A549 (cell line): ENCODE data around the gene DOCK10. TPM values are rescaled to one million over a fixed set of nuclear protein-coding genes. Genes with fewer than 3 reads are reported as not detected.

ENCODE experiments used
- ATAC-seq, 2 experiments: fragments of 200-7000 bp in 1 of 2; fragments of >200 bp in 1 of 2; cut with Nextera tagmentation in 1 of 2; cut with Tn5 transposase in 1 of 2; 3 replicates each; pipeline versions ENCODE4 v1.8.0 to v1.9.1; 2018 to 2020; ENCODE audit warnings: mild to moderate bottlenecking in 1 of 2, moderate library complexity in 1 of 2
- CTCF ChIA-PET: fragments of 300-600 bp; sonication (Branson Sonifier 250); formaldehyde crosslinking; extraction: SDS; loops from one replicate; lab custom pipeline; 2021; ENCODE audit warnings: antibody characterized with exemption, inconsistent platforms; lab: Yijun Ruan, JAX
- POLR2A ChIA-PET: fragments of 350-600 bp; formaldehyde crosslinking; extraction: SDS; loops from one replicate; lab custom pipeline; 2021; ENCODE audit warnings: antibody characterized with exemption, inconsistent platforms; lab: Yijun Ruan, JAX
- DNase-seq, 2 experiments: peaks; one replicate each; pipeline versions ENCODE4 v3.0.0 to v3.0.0-alpha.2; 2011 to 2016; ENCODE audit warnings: low read depth in 1 of 2, low spot score in 1 of 2
- FAIRE-seq: peaks from 2 replicates; lab custom pipeline; 2011; peaks lifted over from hg19 to GRCh38; lab: Jason Lieb, UNC
- H3K27ac ChIP-seq, 2 experiments: fragments of >200 bp; sonication (Bioruptor Twin); formaldehyde crosslinking; 3 replicates each; pipeline ENCODE4 v1.5.1; 2016 to 2017
- H3K4me1 ChIP-seq: fragments of >200 bp; sonication (Bioruptor Twin); formaldehyde crosslinking; 3 replicates; pipeline ENCODE4 v1.6.1; 2016
- H3K4me2 ChIP-seq: fragments of >200 bp; sonication (Bioruptor Twin); formaldehyde crosslinking; 3 replicates; pipeline ENCODE4 v1.6.1; 2016
- H3K4me3 ChIP-seq: fragments of >200 bp; sonication (Bioruptor Twin); formaldehyde crosslinking; 3 replicates; pipeline ENCODE4 v1.5.1; 2016
- H3K9me3 ChIP-seq: fragments of >200 bp; sonication (Bioruptor Twin); formaldehyde crosslinking; 3 replicates; pipeline ENCODE4 v1.6.1; 2016
- BCL3 ChIP-seq: fragments of >200 bp; sonication (Bioruptor Twin); formaldehyde crosslinking; IDR thresholded peaks from 3 replicates; pipeline ENCODE4 v1.6.1; 2016
- CBX2 ChIP-seq: fragments of 200-600 bp; sonication (generic); IDR thresholded peaks from 2 replicates; pipeline ENCODE4 v1.6.1; 2016; ENCODE audit warnings: low read depth, mild to moderate bottlenecking, borderline replicate concordance
- CHD2 ChIP-seq: fragments of 150-350 bp; IDR thresholded peaks from 2 replicates; pipeline ENCODE4 v1.6.1; 2014; ENCODE audit warnings: low read length; ENCODE audit not compliant: partially characterized antibody
- CHD4 ChIP-seq: fragments of 200-600 bp; sonication (generic); IDR thresholded peaks from 2 replicates; pipeline ENCODE4 v1.6.1; 2016; ENCODE audit warnings: antibody characterized with exemption, mild to moderate bottlenecking, borderline replicate concordance
- CTCF ChIP-seq: fragments of >200 bp; sonication (Bioruptor Twin); formaldehyde crosslinking; IDR thresholded peaks from 3 replicates; pipeline ENCODE4 v1.5.1; 2016
- ELK1 ChIP-seq: fragments of 150-350 bp; IDR thresholded peaks from 2 replicates; pipeline ENCODE4 v1.6.1; 2014; ENCODE audit warnings: low read depth, mild to moderate bottlenecking, low read length
- ESRRA ChIP-seq: fragments of 150-350 bp; IDR thresholded peaks from 2 replicates; pipeline ENCODE4 v1.6.1; 2014; ENCODE audit warnings: mild to moderate bottlenecking, low read length, borderline replicate concordance
- FOXS1 ChIP-seq: fragments of 250-450 bp; sonication (Bioruptor Pico); IDR thresholded peaks from 2 replicates; pipeline ENCODE4 v1.5.0; 2020; ENCODE audit warnings: mild to moderate bottlenecking, moderate library complexity
- HES2 ChIP-seq: fragments of >200 bp; sonication (Bioruptor Twin); formaldehyde crosslinking; IDR thresholded peaks from 2 replicates; pipeline ENCODE4 v1.6.1; 2016
- JUNB ChIP-seq: fragments of >200 bp; sonication (Bioruptor Twin); formaldehyde crosslinking; IDR thresholded peaks from 2 replicates; pipeline ENCODE4 v1.6.1; 2016
- KDM1A ChIP-seq: fragments of 200-600 bp; sonication (generic); IDR thresholded peaks from 2 replicates; pipeline ENCODE4 v1.6.1; 2016; ENCODE audit warnings: low read depth, mild to moderate bottlenecking
- KDM5A ChIP-seq: fragments of 200-600 bp; sonication (generic); IDR thresholded peaks from 2 replicates; pipeline ENCODE4 v1.6.1; 2016; ENCODE audit warnings: antibody characterized with exemption, mild to moderate bottlenecking
- MAFK ChIP-seq: fragments of 450-650 bp; IDR thresholded peaks from 2 replicates; pipeline ENCODE4 v1.6.1; 2014; ENCODE audit not compliant: partially characterized antibody
- MAZ ChIP-seq: fragments of 150-350 bp; IDR thresholded peaks from 2 replicates; pipeline ENCODE4 v1.6.1; 2014; ENCODE audit warnings: antibody characterized with exemption, low read depth, low read length, borderline replicate concordance
- MYC ChIP-seq: IDR thresholded peaks from 2 replicates; pipeline ENCODE4 v1.6.1; 2012; ENCODE audit warnings: mild to moderate bottlenecking, inconsistent platforms, low read length, improper control_type of control experiment, borderline replicate concordance
- NFE2L2 ChIP-seq: fragments of 150-350 bp; conservative IDR thresholded peaks from 2 replicates; pipeline ENCODE4 v1.6.1; 2014; ENCODE audit warnings: low read length
- NR3C1 ChIP-seq: fragments of >200 bp; sonication (Bioruptor Twin); formaldehyde crosslinking; IDR thresholded peaks from 3 replicates; pipeline ENCODE4 v1.6.1; 2017
- PBX3 ChIP-seq: IDR thresholded peaks from 2 replicates; pipeline ENCODE4 v1.6.1; 2012
- PHF8 ChIP-seq: fragments of 200-600 bp; sonication (generic); IDR thresholded peaks from 2 replicates; pipeline ENCODE4 v1.6.1; 2016; ENCODE audit warnings: low read depth, mild to moderate bottlenecking, antibody characterized with exemption, moderate library complexity, borderline replicate concordance
- RAD21 ChIP-seq, 2 experiments: fragments of >200 bp in 1 of 2; sonication (Bioruptor Twin) in 1 of 2; formaldehyde crosslinking in 1 of 2; IDR thresholded peaks in 1 of 2; conservative IDR thresholded peaks in 1 of 2; 2 replicates in 1 of 2; 3 replicates in 1 of 2; pipeline ENCODE4 v1.6.1; 2012 to 2018; ENCODE audit warnings: inconsistent platforms in 1 of 2
- RARB ChIP-seq: fragments of 250-450 bp; sonication (Bioruptor Pico); IDR thresholded peaks from 2 replicates; pipeline ENCODE4 v1.8.0; 2021; ENCODE audit warnings: mild to moderate bottlenecking, moderate library complexity
- RCOR1 ChIP-seq: fragments of 150-350 bp; IDR thresholded peaks from 2 replicates; pipeline ENCODE4 v1.6.1; 2014; ENCODE audit warnings: antibody characterized with exemption, low read length, low read depth
- RNF2 ChIP-seq: fragments of 200-600 bp; sonication (generic); IDR thresholded peaks from 2 replicates; pipeline ENCODE4 v1.6.1; 2016; ENCODE audit warnings: low read depth, mild to moderate bottlenecking, antibody characterized with exemption, moderate library complexity, borderline replicate concordance
- TP53 ChIP-seq: fragments of 250-450 bp; sonication (Bioruptor Pico); IDR thresholded peaks from 2 replicates; pipeline ENCODE4 v1.5.0; 2021; ENCODE audit warnings: mild to moderate bottlenecking, moderate library complexity
- ZFP36 ChIP-seq: fragments of 450-650 bp; IDR thresholded peaks from 2 replicates; pipeline ENCODE4 v1.6.1; 2014; ENCODE audit warnings: borderline replicate concordance; ENCODE audit not compliant: partially characterized antibody
- ZNF302 ChIP-seq: fragments of 250-450 bp; sonication (Bioruptor Pico); IDR thresholded peaks from 2 replicates; pipeline ENCODE4 v1.9.0; 2021; ENCODE audit warnings: inconsistent platforms, mild to moderate bottlenecking, moderate library complexity
- WGBS: methylation state at CpG from one replicate; pipeline ENCODE4 v1.1.6; 2017; ENCODE audit errors: missing lambda C conversion rate; 5-methylcytosine and 5-hydroxymethylcytosine counted together
- polyA plus RNA-seq, 4 experiments: library from polyadenylated mRNA; depleted of rRNA in 3 of 4; stranded (reverse); fragments of >200 nt; fragmentation: RNase III in 1 of 4; extraction: RNeasy Plus Mini Kit Qiagen cat#74134 plus additional on column Dnase treatment in 1 of 4; gene quantifications; 2 replicates in 3 of 4; 3 replicates in 1 of 4; pipeline ENCODE4 v1.2.3, GENCODE V29; 2011 to 2017

Gene DOCK10
- polyA plus RNA-seq, 2 of the 4 experiments (the other 2 are of a cell fraction) = 43.0 to 45.3 TPM

GRCh38 chr2:224847961-224848850 is 194.1 kb downstream of the DOCK10 start:
- ATAC-seq (peak; percentile 19 to 63; a peak in 4 of 6 replicates), FAIRE-seq (no peak)
- Histone ChIP-seq H3K9me3 (no peaks in the 10 kb centered on the region), H3K27ac (0 out of 6 replicates have a peak overlapping the region, but pooled peaks of 1 of the 2 experiments have one; percentile 5), H3K4me1 (peaks cover 10% of the 10 kb centered on the region)
- WGBS = 72% methylated on average over 7 of the region's 7 CpGs
- CTCF ChIA-PET = interaction anchor here (1.0 to 2.6 kb wide), 3 partner anchors 11 to 332 kb away, joined by 3 to 7 read pairs (median 4); no protein-coding TSS in a partner anchor
- TF ChIP-seq KDM5A (no peak), MYC (no peak), ESRRA (no peak), FOXS1 (CRISPR knock-in tag) (no peak), NFE2L2 (no peak), MAZ (no peak), RARB (CRISPR knock-in tag) (no peak), KDM1A (no peak), RAD21 (conservative IDR thresholded peaks at IDR 0.05 in 1 of 2, IDR thresholded peaks at IDR 0.05 in 1 of 2) (no peak), ELK1 (no peak), CBX2 (no peak), BCL3 (no peak), NR3C1 (no peak), PHF8 (no peak), CHD2 (no peak), PBX3 (no peak), MAFK (no peak), CHD4 (no peak), JUNB (no peak)
- TF ChIP-seq, all 56 proteins: peak for 0
- no peak overlapping the region for H3K4me3 ChIP-seq
- POLR2A ChIA-PET = no interaction called here
- H3K4me2 ChIP-seq = no peak overlapping the region
- peak; percentile 4 to 64 for DNase-seq

GRCh38 chr2:224847381-224847780 is 194.9 kb downstream of the DOCK10 start:
- CTCF ChIA-PET = interaction anchor here (2.6 kb wide), 1 partner anchor 10 kb away, joined by 7 read pairs; no protein-coding TSS in a partner anchor
- WGBS = 94% methylated on average over 2 of the region's 2 CpGs
- POLR2A ChIA-PET = no interaction called here
- Histone ChIP-seq H3K27ac (no peak overlapping the region), H3K9me3 (no peaks in the 10 kb centered on the region), H3K4me1 (peaks cover 10% of the 10 kb centered on the region), H3K4me3 (no peak overlapping the region), H3K4me2 (no peak overlapping the region)
- DNase-seq (no peak), FAIRE-seq (no peak), ATAC-seq (no peak)
- TF ChIP-seq NFE2L2 = no peak
- no peak for TF ChIP-seq HES2
- TF ChIP-seq ZNF302 (CRISPR knock-in tag) = no peak
- no peak for TF ChIP-seq RNF2
- no peak for TF ChIP-seq RCOR1
- no peak for TF ChIP-seq ZFP36
- TF ChIP-seq KDM5A = no peak
- no peak for TF ChIP-seq NR3C1
- no peak for TF ChIP-seq TP53 (CRISPR knock-in tag)
- no peak for TF ChIP-seq ELK1
- no peak for TF ChIP-seq RARB (CRISPR knock-in tag)
- no peak for TF ChIP-seq CTCF
- TF ChIP-seq MAFK = no peak
